Vagina (tissue), 2 donors: ENCODE results near the gene SLC29A2. TPM values are rescaled to one million over a fixed set of nuclear protein-coding genes. Genes with fewer than 3 reads are reported as not detected.
A peak's percentile ranks its signal among the peaks of the same experiment; 100 is the strongest.

Experiments
- DNase-seq, 2 donors: peaks; one replicate each; pipeline ENCODE4 v3.0.0-alpha.2; 2017; ENCODE audit errors: extremely low spot score in 2 of 2
- H3K27ac ChIP-seq: fragments of 200-600 bp; sonication (generic); one replicate; pipeline ENCODE4 v1.5.1; 2019
- H3K27me3 ChIP-seq: fragments of 200-600 bp; sonication (generic); one replicate; pipeline ENCODE4 v1.5.1; 2019
- H3K36me3 ChIP-seq, 2 donors: fragments of 200-600 bp; sonication (generic); one replicate each; pipeline ENCODE4 v1.5.1; 2017 to 2019
- H3K4me1 ChIP-seq: fragments of 200-600 bp; sonication (generic); one replicate; pipeline ENCODE4 v1.5.1; 2019
- H3K4me3 ChIP-seq, 2 donors: fragments of 200-600 bp; sonication (generic); 1 replicate in 1 of 2; 2 replicates in 1 of 2; pipeline ENCODE4 v1.5.1; 2016 to 2019
- H3K9me3 ChIP-seq: fragments of 200-600 bp; sonication (generic); one replicate; pipeline ENCODE4 v1.5.1; 2019
- POLR2A ChIP-seq, 2 donors: fragments of 450-650 bp; IDR thresholded peaks; one replicate each; pipeline ENCODE4 v1.6.1; 2017; ENCODE audit warnings: antibody characterized with exemption in 2 of 2, mild to moderate bottlenecking in 2 of 2, moderate library complexity in 2 of 2
- POLR2AphosphoS5 ChIP-seq, 2 donors: sonication (generic); formaldehyde crosslinking; IDR thresholded peaks; one replicate each; pipeline ENCODE4 v1.9.0; 2017; ENCODE audit warnings: antibody characterized with exemption in 2 of 2, mild to moderate bottlenecking in 2 of 2, low read depth in 1 of 2; ENCODE audit not compliant: insufficient read depth in 1 of 2
- intact Hi-C: fragments of 100-400 bp; cut with DNase I; formaldehyde crosslinking; loops from one replicate; pipeline ENCODE4 v1.15.1; 2023
- total RNA-seq: library from RNA; depleted of rRNA; stranded (reverse); fragments of >200 nt; gene quantifications from one replicate; pipeline ENCODE4 v1.2.3, GENCODE V29; 2016
- TF ChIP-seq, protein P1 (sequence below), 3 experiments: fragments of 450-650 bp in 2 of 3; fragments of 200-600 bp in 1 of 3; sonication (generic) in 1 of 3; IDR thresholded peaks; one replicate each; pipeline ENCODE4 v1.5.1; 2017 to 2019; ENCODE audit warnings: antibody characterized with exemption in 3 of 3, mild to moderate bottlenecking in 2 of 3, moderate library complexity in 2 of 3

SLC29A2 gene, protein sequence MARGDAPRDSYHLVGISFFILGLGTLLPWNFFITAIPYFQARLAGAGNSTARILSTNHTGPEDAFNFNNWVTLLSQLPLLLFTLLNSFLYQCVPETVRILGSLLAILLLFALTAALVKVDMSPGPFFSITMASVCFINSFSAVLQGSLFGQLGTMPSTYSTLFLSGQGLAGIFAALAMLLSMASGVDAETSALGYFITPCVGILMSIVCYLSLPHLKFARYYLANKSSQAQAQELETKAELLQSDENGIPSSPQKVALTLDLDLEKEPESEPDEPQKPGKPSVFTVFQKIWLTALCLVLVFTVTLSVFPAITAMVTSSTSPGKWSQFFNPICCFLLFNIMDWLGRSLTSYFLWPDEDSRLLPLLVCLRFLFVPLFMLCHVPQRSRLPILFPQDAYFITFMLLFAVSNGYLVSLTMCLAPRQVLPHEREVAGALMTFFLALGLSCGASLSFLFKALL
- total RNA-seq, result 4.2 TPM

DNA sequence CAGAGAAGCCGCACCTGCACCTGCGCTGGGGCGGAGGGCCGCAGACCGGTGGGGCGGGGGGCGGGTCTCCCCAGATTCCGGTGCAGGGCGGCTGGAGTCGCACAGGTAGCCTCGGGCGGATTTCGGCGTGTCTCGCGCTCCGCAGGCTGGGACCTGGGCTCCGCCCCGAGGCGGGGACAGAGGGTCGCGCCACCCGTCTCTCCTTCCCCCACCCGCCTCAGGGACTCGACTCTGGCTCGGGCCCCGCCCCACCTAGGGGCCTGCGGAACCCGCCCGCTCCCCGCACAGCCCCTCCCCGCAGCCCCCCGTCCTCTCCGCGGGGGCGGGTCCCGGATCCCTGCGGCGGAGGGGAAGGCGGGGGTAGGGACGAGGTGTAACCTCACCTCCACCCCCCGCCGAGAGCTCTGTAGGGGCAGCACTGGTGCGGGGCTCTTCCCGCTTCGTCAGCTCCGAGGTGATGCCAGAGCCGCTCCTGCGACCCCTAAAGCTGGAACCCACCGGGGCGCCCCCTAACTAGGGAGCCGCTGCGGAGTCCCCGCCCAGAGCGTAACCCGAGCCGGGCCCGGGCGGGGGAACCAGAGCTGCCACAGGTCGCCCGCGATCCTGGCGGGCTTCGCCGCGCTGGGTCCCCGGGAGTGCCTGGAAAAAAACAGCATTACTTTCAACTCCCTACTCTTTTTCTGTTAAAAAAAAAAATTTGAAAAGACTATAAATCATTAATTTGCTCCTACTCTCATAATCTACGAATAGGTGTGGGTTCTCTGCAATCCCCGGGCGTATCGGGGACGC lies at the start of gene SLC29A2:
Gene SLC29A2 (minus strand): TSS at position 134 of the 789 bp plus-strand sequence. CDS start 169 bp downstream, outside the sequence.
- intact Hi-C loops, result no loop called here
- no peak for DNase-seq
- H3K9me3 ChIP-seq, result no peaks in the 10 kb centered on the region
- no peaks in the 10 kb centered on the region for H3K36me3 ChIP-seq
- peak in 1 of 2 donors; percentile 30 for TF ChIP-seq POLR2AphosphoS5 (IDR thresholded peaks at IDR 0.05; ENCODE audit: insufficient read depth in 1 of 2, low read depth in 1 of 2)
- TF ChIP-seq, protein P1, sequence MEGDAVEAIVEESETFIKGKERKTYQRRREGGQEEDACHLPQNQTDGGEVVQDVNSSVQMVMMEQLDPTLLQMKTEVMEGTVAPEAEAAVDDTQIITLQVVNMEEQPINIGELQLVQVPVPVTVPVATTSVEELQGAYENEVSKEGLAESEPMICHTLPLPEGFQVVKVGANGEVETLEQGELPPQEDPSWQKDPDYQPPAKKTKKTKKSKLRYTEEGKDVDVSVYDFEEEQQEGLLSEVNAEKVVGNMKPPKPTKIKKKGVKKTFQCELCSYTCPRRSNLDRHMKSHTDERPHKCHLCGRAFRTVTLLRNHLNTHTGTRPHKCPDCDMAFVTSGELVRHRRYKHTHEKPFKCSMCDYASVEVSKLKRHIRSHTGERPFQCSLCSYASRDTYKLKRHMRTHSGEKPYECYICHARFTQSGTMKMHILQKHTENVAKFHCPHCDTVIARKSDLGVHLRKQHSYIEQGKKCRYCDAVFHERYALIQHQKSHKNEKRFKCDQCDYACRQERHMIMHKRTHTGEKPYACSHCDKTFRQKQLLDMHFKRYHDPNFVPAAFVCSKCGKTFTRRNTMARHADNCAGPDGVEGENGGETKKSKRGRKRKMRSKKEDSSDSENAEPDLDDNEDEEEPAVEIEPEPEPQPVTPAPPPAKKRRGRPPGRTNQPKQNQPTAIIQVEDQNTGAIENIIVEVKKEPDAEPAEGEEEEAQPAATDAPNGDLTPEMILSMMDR (IDR thresholded peaks at IDR 0.05), result no peak
- H3K4me3 ChIP-seq, result peak within 1 kb of the TSS; percentile 51 to 57
- H3K27ac ChIP-seq, result peak within 1 kb of the TSS; percentile 68
- peaks cover 28% of the 10 kb centered on the region for H3K4me1 ChIP-seq
- H3K27me3 ChIP-seq, result no peaks in the 10 kb centered on the region

DNA sequence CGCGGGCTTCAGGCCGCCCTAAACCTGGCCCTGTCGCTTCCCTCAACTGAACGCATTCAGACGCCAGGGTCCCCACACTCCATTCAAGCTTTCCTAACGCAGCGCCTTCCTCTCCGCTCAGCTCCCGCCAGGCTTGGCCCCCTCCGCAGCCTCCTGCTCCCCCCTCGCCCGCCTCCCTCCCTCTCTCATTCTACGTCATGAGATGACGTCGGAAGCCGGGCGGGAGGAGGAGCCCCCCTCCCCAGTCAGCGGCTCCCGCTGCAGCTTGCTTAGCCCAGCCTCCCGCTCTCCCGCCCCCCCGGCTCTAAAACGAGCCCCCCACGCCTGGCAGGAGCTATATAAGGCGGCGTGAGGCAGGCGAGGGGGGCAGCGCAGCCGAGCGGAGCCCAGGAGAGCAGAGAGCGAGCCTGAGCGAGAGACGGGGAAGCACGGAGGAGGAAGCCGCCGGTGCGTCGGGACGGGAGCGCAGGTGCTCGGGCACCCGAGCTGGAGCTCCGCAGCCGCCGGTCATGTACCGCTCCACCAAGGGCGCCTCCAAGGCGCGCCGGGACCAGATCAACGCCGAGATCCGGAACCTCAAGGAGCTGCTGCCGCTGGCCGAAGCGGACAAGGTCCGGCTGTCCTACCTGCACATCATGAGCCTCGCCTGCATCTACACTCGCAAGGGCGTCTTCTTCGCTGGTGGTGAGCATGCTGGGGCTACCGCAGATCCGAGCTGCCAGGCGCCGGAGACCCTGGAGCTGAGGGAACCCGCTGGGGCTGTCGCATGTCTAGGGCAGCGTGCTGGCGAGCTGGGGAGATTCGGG lies 49.3 kb upstream of the SLC29A2 start, which contains the start of gene NPAS4:
Gene NPAS4 (plus strand): TSS at position 365 of the 806 bp plus-strand sequence. CDS start 145 bp downstream, at position 510.
- Histone ChIP-seq H3K27me3 (no peaks in the 10 kb centered on the region), H3K36me3 (no peaks in the 10 kb centered on the region), H3K27ac (no peak within 1 kb of the TSS), H3K9me3 (no peaks in the 10 kb centered on the region), H3K4me1 (peaks cover 10% of the 10 kb centered on the region), H3K4me3 (no peak within 1 kb of the TSS)
- no peak for DNase-seq
- intact Hi-C loops, result no loop called here
- TF ChIP-seq, protein P1 (IDR thresholded peaks at IDR 0.05), result no peak
- TF ChIP-seq POLR2A (IDR thresholded peaks at IDR 0.05), result no peak
- no peak for TF ChIP-seq POLR2AphosphoS5 (IDR thresholded peaks at IDR 0.05; ENCODE audit: insufficient read depth in 1 of 2, low read depth in 1 of 2)

DNA sequence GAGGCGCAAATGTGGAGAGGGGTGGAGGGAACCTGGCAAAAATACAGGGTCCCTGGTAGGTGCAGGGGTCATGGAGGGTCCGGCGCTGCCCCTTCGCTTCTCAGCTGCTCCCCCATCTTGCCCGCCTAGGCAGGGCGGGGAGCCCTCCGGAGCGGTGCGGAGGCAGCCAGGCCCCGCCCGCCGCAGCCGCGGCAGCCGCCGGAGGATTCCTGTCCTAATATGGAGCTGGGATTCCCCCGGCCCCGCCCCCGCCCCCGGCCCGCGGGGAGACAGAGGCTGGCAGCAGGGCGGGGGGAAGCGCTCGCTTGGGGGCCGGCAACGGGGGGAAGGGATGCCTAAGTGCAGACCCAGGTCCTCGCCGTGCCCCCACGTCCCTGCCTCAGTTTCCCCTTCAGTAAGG lies 48.3 kb upstream of the SLC29A2 start:
- Histone ChIP-seq H3K9me3 (no peaks in the 10 kb centered on the region), H3K4me3 (no peak overlapping the region), H3K27me3 (no peaks in the 10 kb centered on the region), H3K27ac (no peak overlapping the region), H3K36me3 (no peaks in the 10 kb centered on the region), H3K4me1 (peaks cover 10% of the 10 kb centered on the region)
- TF ChIP-seq POLR2AphosphoS5 (IDR thresholded peaks at IDR 0.05; ENCODE audit: insufficient read depth in 1 of 2, low read depth in 1 of 2), result no peak
- no peak for TF ChIP-seq POLR2A (IDR thresholded peaks at IDR 0.05)
- TF ChIP-seq, protein P1 (IDR thresholded peaks at IDR 0.05), result no peak
- intact Hi-C loops, result no loop called here
- no peak for DNase-seq

DNA sequence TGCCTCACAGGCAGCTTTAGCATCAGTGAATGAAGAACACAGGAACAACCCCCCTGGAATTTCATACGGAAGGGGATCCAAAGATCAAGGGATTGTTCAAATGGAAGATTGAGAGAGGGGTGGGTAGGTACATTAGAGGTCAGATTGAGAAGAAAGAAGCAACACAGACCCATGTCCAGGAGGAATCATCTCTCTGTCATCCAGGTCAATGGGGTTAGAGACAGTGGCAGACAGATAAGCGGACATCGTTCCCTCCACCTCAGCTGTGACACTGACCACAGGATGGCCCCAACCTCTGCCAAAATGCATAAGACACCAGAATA lies 47.4 kb upstream of the SLC29A2 start:
- intact Hi-C loops, result no loop called here
- Histone ChIP-seq H3K36me3 (no peaks in the 10 kb centered on the region), H3K27me3 (no peaks in the 10 kb centered on the region), H3K27ac (no peak overlapping the region), H3K4me3 (no peak overlapping the region), H3K9me3 (no peaks in the 10 kb centered on the region), H3K4me1 (peaks cover 10% of the 10 kb centered on the region)
- no peak for DNase-seq
- TF ChIP-seq POLR2AphosphoS5 (IDR thresholded peaks at IDR 0.05; ENCODE audit: insufficient read depth in 1 of 2, low read depth in 1 of 2) (no peak), POLR2A (IDR thresholded peaks at IDR 0.05) (no peak)
- TF ChIP-seq, protein P1 (IDR thresholded peaks at IDR 0.05), result no peak
